EL (cell line): ENCODE measurements around the gene NALF2.

ENCODE experiments used
- DNase-seq: peaks from one replicate; pipeline ENCODE4 v3.0.0-alpha.2; 2016

NALF2 gene

GRCh38 chrX:69530306-69530705, 26.2 kb downstream of the NALF2 start:
- DNase-seq: no peak

GRCh38 chrX:69531031-69531755, 27.1 kb downstream of the NALF2 start:
- DNase-seq: no peak

DNA sequence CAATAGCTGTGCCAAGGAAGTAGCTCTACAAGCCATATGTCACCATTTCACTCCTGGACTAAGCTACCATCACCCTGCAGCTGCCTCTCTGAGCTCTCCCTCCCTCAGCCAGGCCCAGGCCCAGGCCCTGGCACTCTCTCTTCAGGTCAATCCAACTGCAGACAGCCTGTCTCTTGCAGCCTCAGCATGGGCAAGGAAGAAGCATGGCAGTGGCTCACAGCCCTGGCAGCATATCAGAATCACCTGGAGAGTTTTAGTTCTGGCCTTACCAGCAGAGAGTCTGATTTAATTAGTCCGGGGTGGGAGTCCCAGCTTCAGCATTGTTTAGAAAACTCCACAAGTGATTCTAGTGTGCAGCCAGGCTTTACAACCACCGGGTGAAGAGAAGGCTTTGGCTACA, 31.5 kb downstream of the NALF2 start:
- DNase-seq: no peak

DNA sequence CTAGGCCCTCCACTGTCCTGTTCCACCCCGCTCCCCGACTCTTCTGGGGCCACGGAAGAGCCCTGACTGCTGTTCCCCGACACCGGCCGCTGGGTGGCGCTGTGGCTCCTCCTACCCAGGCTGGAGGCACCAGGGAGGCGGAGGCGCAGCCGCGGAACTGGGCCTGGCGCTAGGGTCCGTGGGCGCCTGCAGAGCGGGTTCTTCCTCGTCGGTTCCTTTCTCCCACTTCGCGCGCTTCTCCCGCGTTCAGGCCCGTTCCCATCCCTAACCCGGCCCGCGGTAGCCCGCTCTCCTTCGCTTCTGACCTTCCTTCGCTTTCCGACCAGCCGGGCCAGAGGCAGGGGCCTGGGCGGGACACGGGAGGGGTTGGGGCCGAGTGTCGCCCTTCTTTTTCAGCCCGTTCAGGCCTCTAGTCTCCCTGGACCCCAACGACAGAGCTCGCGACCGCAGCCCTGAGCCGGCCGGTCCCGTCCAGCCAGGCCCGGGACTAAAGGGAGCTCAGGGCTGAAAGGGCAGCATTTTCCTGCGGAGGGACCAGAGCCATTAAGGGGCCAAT, 34.3 kb downstream of the NALF2 start:
- DNase-seq: peak; percentile 45

GRCh38 chrX:69539437-69539836, 35.3 kb downstream of the NALF2 start:
- DNase-seq: no peak

DNA sequence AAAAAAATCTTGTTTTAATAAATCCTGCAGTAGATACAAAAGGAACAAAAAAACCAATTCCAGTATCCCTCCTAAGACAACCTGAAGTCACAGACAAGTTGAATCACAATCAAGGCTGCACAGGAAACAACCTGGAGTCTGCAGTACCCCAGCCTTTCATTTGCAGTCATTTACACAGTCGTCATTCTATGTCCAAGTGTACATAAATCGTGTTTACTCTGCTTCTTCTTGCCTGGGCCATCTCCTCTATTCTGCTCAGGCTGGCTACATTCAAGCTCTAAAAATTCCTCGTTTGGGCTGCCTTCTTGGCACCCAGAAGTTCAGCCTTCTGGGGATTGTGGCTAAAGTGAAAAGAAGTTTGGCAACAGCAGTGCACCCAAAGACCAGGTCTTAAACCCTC, 37.8 kb downstream of the NALF2 start:
- no peak for DNase-seq

DNA sequence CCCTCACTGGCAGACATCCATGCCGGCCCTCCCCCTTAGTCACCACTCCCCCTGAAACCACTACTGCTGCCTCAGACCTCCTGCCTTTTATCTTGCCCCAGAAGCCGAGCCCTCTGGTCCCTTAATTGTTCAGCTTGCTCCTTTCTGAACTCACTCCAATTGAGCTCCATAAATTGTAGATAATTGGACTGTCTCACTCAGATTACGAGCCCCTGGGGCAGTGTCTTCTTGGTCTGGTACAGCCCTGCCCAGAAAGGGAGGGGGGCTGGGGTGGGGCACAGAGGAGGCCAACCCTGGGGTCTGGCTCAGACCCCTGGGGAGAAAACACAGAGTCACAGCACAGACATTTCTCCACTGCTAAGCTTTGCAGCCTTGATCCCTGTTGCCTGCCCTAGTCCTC, 39.4 kb downstream of the NALF2 start:
- no peak for DNase-seq

GRCh38 chrX:69546417-69546816, 42.3 kb downstream of the NALF2 start:
- DNase-seq: no peak

DNA sequence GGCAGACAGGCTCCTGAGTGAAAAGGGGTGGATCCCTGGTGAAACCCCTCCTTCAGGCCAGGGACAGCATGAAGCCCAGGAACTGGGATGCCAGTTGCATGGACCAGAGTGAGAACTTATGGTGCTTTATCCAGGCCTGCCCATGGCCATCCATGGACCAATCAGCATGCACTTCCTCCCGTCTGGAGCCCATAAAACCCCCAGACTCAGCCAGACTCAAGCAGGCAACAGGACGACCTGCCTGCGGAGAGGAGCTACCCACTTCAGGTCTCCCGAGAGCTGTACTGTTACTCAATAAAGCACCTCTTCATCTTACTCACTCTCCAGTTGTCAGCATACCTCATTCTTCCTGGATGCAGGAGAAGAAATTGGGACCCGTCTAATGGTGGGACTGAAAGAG, 42.9 kb downstream of the NALF2 start:
- no peak for DNase-seq

- DNase-seq: no peak
These were observed 47.4 kb downstream of the NALF2 start for GRCh38 chrX:69551421-69552009.

DNA sequence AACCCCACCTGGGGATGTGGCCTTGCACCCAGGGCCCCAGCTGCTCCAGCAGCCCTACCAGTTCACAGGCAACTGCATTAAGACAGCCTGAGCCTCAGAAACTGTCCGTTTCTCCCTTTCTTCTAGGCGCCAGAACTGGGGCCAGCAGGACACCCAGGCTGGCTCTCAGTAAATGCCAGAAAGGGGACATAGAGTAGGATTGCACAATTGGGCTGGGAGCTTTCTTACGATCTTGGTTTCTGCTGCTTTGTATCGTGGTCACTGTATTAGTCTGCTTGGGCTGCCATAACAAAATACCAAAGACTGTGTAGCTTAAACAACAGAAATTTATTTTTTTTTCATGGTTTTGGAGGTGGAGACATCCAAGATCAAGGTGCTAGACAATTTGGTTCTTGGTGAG, 48.4 kb downstream of the NALF2 start:
- no peak for DNase-seq
